ENCODE measurements around the gene MACF1. TPM values are rescaled to one million over a fixed set of nuclear protein-coding genes. Genes with fewer than 3 reads are reported as not detected.

MACF1 gene
- total RNA-seq, 4 donors from 2014 or later: 421 to 942 (median 545) TPM

- 77% methylated on average over 2 of the region's 2 CpGs for WGBS
- no peak overlapping the region for H3K4me3 ChIP-seq
- no peaks in the 10 kb centered on the region for H3K4me1 ChIP-seq
- TF ChIP-seq POLR2A (IDR thresholded peaks at IDR 0.05) (no peak), POLR2AphosphoS5 (IDR thresholded peaks at IDR 0.05) (no peak), EP300 (IDR thresholded peaks at IDR 0.05) (no peak), CTCF (IDR thresholded peaks at IDR 0.05) (no peak)
- peaks cover 87% of the 10 kb centered on the region for H3K36me3 ChIP-seq
- no peaks in the 10 kb centered on the region for H3K27me3 ChIP-seq
- DNase-seq (ENCODE audit: low spot score in 2 of 2): no peak
- H3K27ac ChIP-seq: no peak overlapping the region
- H3K9me3 ChIP-seq: no peaks in the 10 kb centered on the region
These were observed 91.4 kb downstream of the MACF1 start for GRCh38 chr1:39295901-39296300.

GRCh38 chr1:39297551-39297950 lies 93.1 kb downstream of the MACF1 start:
- TF ChIP-seq EP300 (IDR thresholded peaks at IDR 0.05) (no peak), CTCF (IDR thresholded peaks at IDR 0.05) (no peak), POLR2AphosphoS5 (IDR thresholded peaks at IDR 0.05) (no peak), POLR2A (IDR thresholded peaks at IDR 0.05) (no peak)
- DNase-seq (ENCODE audit: low spot score in 2 of 2): no peak
- Histone ChIP-seq H3K4me3 (no peak overlapping the region), H3K36me3 (peaks cover 92% of the 10 kb centered on the region), H3K4me1 (no peaks in the 10 kb centered on the region), H3K27me3 (no peaks in the 10 kb centered on the region), H3K9me3 (no peaks in the 10 kb centered on the region), H3K27ac (no peak overlapping the region)
- WGBS: 66% methylated on average over 5 of the region's 5 CpGs

DNA sequence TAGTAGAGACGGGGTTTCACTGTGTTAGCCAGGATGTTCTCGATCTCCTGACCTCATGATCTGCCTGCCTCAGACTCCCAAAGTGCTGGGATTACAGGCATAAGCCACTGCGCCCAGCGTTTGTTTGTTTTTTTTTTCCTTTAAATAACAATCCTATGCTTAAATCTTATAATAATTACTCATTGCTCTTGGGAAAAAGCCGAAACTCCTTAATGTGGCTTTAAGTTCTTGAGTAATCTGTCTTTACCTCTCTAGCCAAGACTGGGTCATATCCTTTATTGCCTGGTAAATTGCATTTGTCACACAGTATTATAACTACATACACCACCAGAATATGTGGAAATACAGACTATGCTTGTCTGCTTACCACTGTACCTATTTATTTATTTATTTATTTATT lies 97.1 kb downstream of the MACF1 start:
- no peak overlapping the region for H3K4me3 ChIP-seq
- no peaks in the 10 kb centered on the region for H3K9me3 ChIP-seq
- DNase-seq (ENCODE audit: low spot score in 2 of 2): no peak
- peaks cover 92% of the 10 kb centered on the region for H3K36me3 ChIP-seq
- no peaks in the 10 kb centered on the region for H3K27me3 ChIP-seq
- WGBS: 94% methylated on average over 5 of the region's 5 CpGs
- H3K27ac ChIP-seq: no peak overlapping the region
- TF ChIP-seq CTCF (IDR thresholded peaks at IDR 0.05) (no peak), POLR2A (IDR thresholded peaks at IDR 0.05) (no peak), POLR2AphosphoS5 (IDR thresholded peaks at IDR 0.05) (no peak), EP300 (IDR thresholded peaks at IDR 0.05) (no peak)
- H3K4me1 ChIP-seq: no peaks in the 10 kb centered on the region

- no peaks in the 10 kb centered on the region for H3K4me1 ChIP-seq
- TF ChIP-seq POLR2AphosphoS5 (IDR thresholded peaks at IDR 0.05) (no peak), EP300 (IDR thresholded peaks at IDR 0.05) (no peak), POLR2A (IDR thresholded peaks at IDR 0.05) (no peak), CTCF (IDR thresholded peaks at IDR 0.05) (no peak)
- H3K27ac ChIP-seq: no peak overlapping the region
- H3K27me3 ChIP-seq: no peaks in the 10 kb centered on the region
- DNase-seq (ENCODE audit: low spot score in 2 of 2): no peak
- no peaks in the 10 kb centered on the region for H3K9me3 ChIP-seq
- H3K4me3 ChIP-seq: no peak overlapping the region
- peaks cover 81% of the 10 kb centered on the region for H3K36me3 ChIP-seq
- 80% methylated on average over 2 of the region's 2 CpGs for WGBS
These were observed 101.1 kb downstream of the MACF1 start for GRCh38 chr1:39305555-39305954.

- no peak overlapping the region for H3K4me3 ChIP-seq
- no peaks in the 10 kb centered on the region for H3K9me3 ChIP-seq
- no peak for DNase-seq (ENCODE audit: low spot score in 2 of 2)
- WGBS: 93% methylated on average over 6 of the region's 6 CpGs
- TF ChIP-seq POLR2A (IDR thresholded peaks at IDR 0.05) (no peak), CTCF (IDR thresholded peaks at IDR 0.05) (no peak)
- no peaks in the 10 kb centered on the region for H3K4me1 ChIP-seq
- H3K27ac ChIP-seq: no peak overlapping the region
- H3K36me3 ChIP-seq: peaks cover 80% of the 10 kb centered on the region
- no peaks in the 10 kb centered on the region for H3K27me3 ChIP-seq
These were observed 105.5 kb downstream of the MACF1 start for GRCh38 chr1:39310015-39310414.
